Colon (tissue), 2 donors: ENCODE data around the gene CCL13.

ENCODE experiments used
- FAIRE-seq: peaks from 2 replicates; lab custom pipeline; 2012; peaks lifted over from hg19 to GRCh38; lab: Jason Lieb, UNC
- donor health status: control.
- donor health status: control.

The CCL13 gene

DNA sequence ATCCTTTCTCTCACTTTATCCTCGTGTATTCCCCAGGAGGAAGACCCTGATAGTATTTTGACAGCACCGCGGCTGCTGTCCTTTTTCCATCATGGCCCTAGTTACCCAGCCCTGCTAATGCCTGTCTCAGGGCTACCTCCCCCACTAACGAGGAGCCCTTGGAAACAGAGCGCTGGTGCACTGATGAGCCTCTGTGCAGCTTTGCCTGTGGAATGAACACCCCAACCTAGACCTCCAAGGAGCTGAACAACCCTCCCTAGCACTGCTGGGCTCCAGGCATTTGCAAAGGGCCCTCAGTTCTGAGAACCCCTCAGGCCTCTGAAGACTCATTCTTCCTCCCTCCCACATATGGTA is 30.0 kb downstream of the CCL13 start:
- no peak for FAIRE-seq

DNA sequence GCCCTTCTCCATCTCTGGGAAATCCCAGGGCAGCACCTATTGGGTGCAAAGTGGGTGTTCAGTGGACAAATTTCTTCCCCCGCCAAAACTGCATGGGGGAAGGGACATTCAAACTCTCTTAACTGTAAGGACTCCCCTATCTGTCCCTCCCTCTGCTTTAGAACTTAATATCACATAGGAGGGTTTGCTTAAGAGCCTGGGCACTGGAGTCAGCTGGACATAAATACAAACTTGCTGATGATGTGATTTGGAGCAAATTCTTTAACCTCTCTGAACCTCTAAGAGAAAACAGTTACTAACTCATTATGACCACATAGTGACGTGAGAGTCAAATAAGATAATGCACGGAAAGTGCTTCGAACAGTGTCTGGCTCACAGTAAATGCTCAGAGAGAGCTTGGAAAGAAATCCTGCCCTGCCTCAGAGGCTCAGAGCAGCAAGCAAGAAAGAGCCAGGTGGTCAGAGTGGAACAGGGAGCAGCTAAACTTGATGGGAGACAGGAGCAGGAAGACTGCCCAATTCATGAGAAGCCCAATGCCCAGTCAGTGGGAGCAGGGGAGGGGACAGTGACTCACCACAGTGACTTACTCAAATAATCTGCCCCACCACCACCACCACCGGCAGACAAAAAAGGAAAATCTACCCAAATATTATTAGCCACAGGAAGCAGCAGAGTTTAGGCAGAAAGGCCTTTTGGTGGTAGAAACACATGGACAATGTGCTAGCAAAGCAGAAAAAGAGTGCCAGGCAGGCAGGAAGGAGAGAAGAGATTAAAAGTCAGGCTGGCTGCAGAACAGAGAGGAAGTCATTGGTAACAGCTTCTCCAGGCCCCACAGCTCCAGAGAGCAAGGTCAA is 30.6 kb downstream of the CCL13 start:
- no peak for FAIRE-seq

DNA sequence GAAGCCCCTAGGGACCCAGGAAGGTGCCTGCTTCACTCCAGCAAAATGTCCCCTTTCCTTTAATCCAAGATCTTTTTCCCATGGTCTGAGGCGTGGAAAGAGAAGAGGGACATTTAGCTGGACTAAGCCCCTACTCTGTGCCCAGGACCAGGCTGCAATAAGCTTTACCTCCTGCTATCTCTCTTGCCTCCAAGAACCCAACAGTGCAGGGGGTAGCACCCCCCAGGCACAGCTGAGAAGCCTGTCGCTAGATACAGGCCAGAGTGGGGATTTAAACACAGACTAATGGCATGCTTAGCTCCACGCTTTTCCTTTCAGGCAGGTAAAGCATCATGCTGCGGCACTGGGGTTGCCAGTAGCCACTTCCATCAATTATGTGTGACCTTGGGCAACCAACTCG is 31.3 kb downstream of the CCL13 start:
- no peak for FAIRE-seq

DNA sequence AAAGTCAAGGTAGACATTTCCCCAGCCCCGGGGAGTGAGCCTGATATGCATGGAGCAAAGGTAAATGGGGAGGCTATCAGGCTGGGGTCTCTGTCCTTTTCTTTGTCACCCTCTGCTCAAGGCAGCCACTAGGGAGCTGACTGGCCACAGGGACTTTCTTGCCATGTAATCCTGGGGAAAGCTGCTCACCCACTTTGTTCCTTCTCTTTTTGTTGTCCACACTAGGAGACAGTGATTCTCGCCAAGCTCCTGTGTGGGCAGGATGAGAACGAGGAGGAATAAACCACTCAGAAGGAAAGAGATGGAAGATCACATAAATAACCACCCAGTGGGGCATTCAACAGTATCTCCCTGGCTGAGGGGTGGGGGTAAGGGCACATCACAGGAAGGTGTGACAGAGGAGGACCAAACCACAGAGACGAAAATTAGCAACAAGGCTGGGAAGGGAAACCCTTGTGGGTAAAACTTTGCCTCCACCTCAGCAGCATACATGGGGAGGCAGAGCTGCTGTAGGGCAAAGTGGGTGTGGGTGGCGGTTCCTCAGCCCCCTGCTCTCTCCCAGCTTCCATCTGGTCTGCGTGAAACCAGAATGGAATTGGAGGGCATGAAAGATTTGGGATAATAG is 33.0 kb downstream of the CCL13 start:
- no peak for FAIRE-seq

DNA sequence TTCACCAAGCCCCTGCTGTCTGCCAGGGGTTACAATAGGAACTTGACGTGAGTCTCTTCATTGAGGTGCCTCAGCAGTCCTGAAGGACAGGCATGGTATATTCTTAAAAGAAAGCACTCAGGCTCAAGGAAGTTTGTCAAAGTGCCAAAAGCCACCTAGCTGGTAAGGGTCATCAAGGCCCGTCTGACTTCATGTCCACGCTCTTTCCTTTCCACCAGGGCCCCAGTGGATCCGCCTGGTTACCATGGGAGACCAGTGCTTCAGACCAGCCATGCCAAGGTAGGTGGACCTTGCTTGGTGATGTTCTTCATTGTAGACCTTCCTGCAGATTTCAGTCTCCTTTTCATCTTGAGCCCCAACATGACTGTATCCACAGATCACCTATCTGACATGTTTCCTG is 34.4 kb downstream of the CCL13 start:
- no peak for FAIRE-seq

DNA sequence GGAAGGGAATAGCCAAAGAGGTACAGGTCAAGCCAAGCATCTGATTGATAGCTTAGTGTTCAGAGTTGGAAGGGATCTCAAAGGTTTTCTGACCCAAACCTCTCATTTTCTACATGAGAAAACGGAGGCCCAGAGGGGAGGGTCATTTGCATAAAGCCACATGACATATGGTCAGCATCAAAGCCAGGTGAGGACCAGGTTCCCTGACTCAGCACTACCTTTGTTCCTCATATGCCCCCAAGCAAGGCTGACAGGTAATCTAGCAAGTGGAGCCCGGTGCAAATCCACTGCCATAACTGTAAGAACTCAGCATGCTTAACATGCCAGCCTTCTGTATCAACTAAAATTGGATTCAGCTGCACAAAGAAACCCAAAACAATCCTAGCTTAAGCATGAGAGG is 35.0 kb downstream of the CCL13 start:
- FAIRE-seq, result no peak

DNA sequence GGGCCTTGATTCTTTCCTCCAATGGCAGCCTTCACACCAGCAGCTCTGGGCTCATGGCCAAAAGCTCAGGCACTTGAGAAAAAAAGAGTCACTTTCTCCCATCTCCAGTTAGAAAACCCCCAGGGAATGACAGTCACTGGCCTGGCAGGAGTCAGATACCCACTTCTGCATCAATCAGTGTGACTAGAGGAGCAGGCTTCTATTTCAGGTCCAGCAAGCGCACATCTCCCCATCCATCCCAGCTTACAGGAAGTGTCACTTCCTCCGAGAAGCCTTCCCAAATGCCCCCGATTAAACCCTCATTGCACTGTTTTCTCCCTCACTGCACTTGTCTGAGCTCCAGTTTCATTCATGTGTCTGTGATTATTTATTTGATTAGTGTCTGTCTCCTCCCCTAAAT is 37.1 kb downstream of the CCL13 start:
- FAIRE-seq, result no peak

DNA sequence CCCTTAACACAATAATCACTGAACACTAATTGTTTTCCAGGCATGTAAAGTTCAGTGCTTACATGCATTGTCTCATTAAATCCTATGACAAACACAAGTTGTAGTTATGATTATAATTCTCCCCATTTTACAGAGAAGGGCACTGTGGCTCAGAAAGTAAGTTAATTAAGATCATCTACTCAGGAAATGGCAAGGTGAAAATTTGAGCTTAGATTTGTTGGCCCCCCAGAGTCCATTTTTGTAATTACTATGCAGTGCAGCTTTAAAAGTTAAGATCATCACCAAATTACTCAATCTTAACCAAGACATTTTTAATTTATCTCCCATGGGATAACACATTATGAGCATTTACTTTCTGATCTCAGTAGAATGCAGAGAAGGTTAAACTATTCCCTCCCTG is 41.0 kb downstream of the CCL13 start:
- no peak for FAIRE-seq

DNA sequence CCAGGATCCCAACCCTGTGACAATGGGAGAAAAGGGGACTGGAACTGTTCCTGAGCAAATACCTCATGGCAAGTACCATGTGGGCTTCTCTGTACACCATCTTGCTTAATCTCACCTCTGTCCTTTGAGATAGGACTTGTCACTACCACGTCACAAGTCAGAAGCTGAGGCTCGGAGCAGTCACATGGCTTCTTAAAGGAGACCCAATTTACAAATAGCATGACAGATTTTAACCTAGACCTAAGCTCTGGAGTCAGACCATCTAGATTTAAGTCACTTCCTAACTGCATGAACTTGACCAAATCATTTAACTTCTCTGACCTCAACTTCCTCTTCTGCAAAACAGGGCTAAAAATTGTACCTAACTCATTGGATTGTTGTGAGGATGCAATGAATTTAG is 42.7 kb downstream of the CCL13 start:
- no peak for FAIRE-seq

DNA sequence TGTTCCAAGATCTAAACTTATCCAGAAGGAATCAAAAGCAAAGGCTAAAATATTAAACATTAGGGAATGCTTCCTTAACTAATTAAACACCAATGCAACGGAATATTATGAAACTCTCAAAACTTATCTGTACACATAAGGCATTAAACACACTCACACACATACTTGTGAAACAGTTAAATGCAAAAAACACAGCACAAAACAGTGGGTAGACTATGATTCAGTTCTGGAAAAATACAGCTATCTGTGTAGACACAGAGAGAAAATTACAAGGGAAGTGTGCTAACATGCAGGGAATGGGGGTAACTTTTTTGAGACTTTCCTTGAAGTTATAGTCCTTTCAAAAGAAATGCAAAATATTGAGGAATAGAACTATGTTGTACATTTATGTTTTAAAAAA is 43.4 kb downstream of the CCL13 start:
- FAIRE-seq, result no peak

DNA sequence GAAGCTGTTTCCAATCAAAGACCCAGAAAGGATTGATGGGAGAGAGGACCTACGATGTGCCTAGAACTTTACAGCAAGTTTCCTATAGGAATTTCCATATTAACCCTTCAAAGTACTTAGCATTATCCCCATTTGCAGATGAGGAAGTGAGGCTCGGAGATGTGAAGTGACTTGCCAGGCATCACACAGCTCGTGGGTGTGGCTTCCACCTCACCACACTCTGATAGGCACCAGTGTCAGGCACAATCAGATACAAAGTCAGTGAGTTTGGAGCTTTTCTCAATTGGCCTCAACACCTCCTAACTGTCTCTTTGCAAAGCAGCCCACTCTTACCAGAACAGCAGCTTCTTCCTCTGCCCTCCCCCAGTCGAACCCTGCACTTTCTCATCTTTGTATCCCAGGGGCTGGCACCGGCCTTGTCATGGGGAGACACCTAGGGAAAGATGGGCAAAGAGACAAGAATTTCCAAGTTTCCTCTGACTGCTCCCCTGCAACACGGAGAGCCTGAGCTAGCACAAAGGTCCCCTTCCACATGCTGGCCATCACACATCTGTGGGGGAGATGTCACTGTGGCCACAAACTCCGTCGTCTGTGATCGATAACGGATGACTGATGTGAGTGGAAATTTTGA is 44.1 kb downstream of the CCL13 start:
- no peak for FAIRE-seq

DNA sequence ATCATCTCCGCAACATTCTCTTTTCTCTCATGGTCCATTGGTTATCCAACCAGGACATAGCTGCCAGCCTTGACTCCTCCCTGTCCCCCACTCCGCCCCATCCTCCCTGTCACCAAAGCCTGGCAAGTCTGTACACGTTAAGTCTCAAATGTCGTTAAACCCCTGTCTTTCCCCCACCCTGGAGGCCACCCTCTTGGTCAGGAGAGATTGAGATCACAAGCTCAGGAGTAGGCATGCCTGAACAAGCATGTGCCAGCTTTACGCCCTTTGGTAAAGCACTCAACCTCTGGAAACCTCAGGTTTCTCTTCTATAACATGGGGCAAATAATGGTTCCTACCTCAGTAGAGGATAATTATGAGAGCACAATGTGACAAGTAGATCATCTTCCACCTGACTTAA is 44.9 kb downstream of the CCL13 start:
- no peak for FAIRE-seq

DNA sequence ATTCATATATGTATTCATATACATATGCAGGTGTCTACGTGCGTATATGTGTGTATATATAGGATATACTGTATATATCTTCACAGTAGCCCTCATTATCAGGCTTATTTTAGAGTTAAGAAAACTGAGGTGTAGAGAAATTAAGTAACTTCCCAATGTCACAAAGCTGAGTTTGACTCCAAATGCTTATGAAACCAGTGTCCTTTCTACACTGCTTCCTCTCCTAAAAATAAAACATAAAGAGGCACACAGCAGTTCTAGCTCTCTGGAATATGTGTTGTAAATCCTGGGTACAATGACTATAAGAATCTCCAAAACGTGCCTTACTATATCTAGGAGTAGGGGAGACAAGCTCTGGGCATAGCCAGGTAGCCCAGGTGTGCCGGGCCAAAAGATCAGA is 46.7 kb downstream of the CCL13 start:
- FAIRE-seq, result no peak

DNA sequence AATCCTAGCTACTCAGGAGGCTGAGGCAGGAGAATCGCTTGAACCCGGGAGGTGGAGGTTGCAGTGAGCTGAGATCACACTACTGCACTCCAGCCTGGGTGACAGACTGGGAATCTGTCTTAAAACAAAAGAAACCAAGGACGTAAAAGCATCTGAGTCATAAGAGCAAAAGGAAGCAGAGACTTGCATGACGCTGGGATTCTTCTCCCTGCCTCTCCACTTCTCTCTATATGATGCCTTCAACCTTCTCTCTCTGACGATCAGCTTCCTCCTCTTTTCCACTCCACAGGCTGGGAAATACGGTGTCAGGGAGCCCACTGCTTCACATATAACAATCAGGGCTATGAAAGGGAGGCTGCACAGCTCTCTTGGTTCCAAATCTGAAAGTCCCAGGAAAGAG is 49.9 kb downstream of the CCL13 start:
- no peak for FAIRE-seq
